ENCODE results near the gene DOHH.

DOHH gene

GRCh38 chr19:3459965-3460582, 40.4 kb downstream of the DOHH start:
- in situ Hi-C loops (cut with MboI; ENCODE audit: low pct_unique_long_range_greater_than_20kb, low sequenced_read_pairs, unreplicated experiment) = no loop called here

GRCh38 chr19:3459089-3459881, 41.2 kb downstream of the DOHH start:
- in situ Hi-C loops (cut with MboI; ENCODE audit: low pct_unique_long_range_greater_than_20kb, low sequenced_read_pairs, unreplicated experiment) = no loop called here
- DNase-seq (ENCODE audit: low spot score) = no peak
- no peak for TF ChIP-seq CTCF (IDR thresholded peaks at IDR 0.05; ENCODE audit: extremely low read depth, insufficient read depth, missing control alignments)

More at GRCh38 chr19:3459965-3460582, 40.4 kb downstream of the DOHH start:
- DNase-seq (ENCODE audit: low spot score) = no peak
- TF ChIP-seq CTCF (IDR thresholded peaks at IDR 0.05; ENCODE audit: extremely low read depth, insufficient read depth, missing control alignments) = no peak

- DNase-seq (ENCODE audit: low spot score) = no peak
- in situ Hi-C loops (cut with MboI; ENCODE audit: low pct_unique_long_range_greater_than_20kb, low sequenced_read_pairs, unreplicated experiment) = no loop called here
- no peak for TF ChIP-seq CTCF (IDR thresholded peaks at IDR 0.05; ENCODE audit: extremely low read depth, insufficient read depth, missing control alignments)
Measured at GRCh38 chr19:3458229-3459088, 42.0 kb downstream of the DOHH start.

GRCh38 chr19:3457528-3458228, 42.8 kb downstream of the DOHH start:
- in situ Hi-C loops (cut with MboI; ENCODE audit: low pct_unique_long_range_greater_than_20kb, low sequenced_read_pairs, unreplicated experiment) = no loop called here
- no peak for DNase-seq (ENCODE audit: low spot score)

GRCh38 chr19:3456925-3457527, 43.4 kb downstream of the DOHH start:
- no peak for TF ChIP-seq CTCF (IDR thresholded peaks at IDR 0.05; ENCODE audit: extremely low read depth, insufficient read depth, missing control alignments)
- in situ Hi-C loops (cut with MboI; ENCODE audit: low pct_unique_long_range_greater_than_20kb, low sequenced_read_pairs, unreplicated experiment) = no loop called here
- no peak for DNase-seq (ENCODE audit: low spot score)

More at GRCh38 chr19:3457528-3458228, 42.8 kb downstream of the DOHH start:
- no peak for TF ChIP-seq CTCF (IDR thresholded peaks at IDR 0.05; ENCODE audit: extremely low read depth, insufficient read depth, missing control alignments)
